ENCODE results near the gene MAGEF1. TPM values are rescaled to one million over a fixed set of nuclear protein-coding genes. Genes with fewer than 3 reads are reported as not detected.

Gene MAGEF1
- total and polyA plus RNA-seq, 2 experiments from 2014 or later, result 66.5 to 88.7 TPM

DNA sequence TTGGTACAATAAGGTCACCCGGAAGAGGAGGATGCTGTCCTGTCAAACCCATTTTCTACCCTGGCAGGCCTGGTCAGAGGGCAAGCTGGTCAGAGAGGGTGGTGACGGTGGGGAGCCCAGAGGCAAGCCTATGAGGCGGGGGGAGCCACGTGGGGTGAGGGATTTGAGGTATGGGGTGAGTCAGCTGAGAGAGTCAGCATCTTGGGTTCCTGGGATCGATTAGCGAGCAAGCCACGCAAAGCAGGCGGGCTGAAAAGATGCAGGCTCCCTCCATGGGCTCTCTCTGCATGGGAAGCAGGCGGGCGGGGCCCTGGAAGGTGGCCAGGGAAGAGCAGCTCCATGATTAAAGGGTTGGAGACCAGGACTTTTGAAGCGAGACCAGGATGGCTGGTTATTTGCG lies 48.1 kb downstream of the MAGEF1 start:
- Mint-ChIP-seq H3K36me3 (ENCODE audit: low read depth) (no peaks in the 10 kb centered on the region), H3K27ac (no peak overlapping the region), H3K27me3 (ENCODE audit: insufficient read depth, low read depth, poor library complexity) (peaks cover 18% of the 10 kb centered on the region), H3K4me1 (peaks cover 44% of the 10 kb centered on the region), H3K4me3 (no peak overlapping the region), H3K9me3 (no peaks in the 10 kb centered on the region)
- DNase-seq (ENCODE audit: low spot score) (no peak), ATAC-seq (no peak)
- Histone ChIP-seq H2AFZ (no peak overlapping the region), H3K27me3 (ENCODE audit: insufficient read depth) (no peaks in the 10 kb centered on the region), H3K27ac (ENCODE audit: low read depth) (no peak overlapping the region), H3K79me2 (replicated peaks; ENCODE audit: insufficient read depth) (no peaks in the 10 kb centered on the region), H3K36me3 (ENCODE audit: insufficient read depth) (no peaks in the 10 kb centered on the region), H3K4me1 (ENCODE audit: insufficient read depth) (peaks cover 13% of the 10 kb centered on the region), H3K4me2 (no peak overlapping the region), H3K9me2 (ENCODE audit: insufficient read depth) (no peaks in the 10 kb centered on the region), H3F3A (replicated peaks; ENCODE audit: low read depth) (no peaks in the 10 kb centered on the region), H4K20me1 (replicated peaks; ENCODE audit: insufficient read depth) (no peaks in the 10 kb centered on the region), H3K4me3 (no peak overlapping the region)
- TF ChIP-seq REST (IDR thresholded peaks at IDR 0.05; ENCODE audit: unreplicated experiment) (no peak), ZNF331 (CRISPR knock-in tag; IDR thresholded peaks at IDR 0.05; ENCODE audit: low read depth) (no peak), ZNF462 (CRISPR knock-in tag; IDR thresholded peaks at IDR 0.05) (no peak), STAT1 (IDR thresholded peaks at IDR 0.05; ENCODE audit: unreplicated experiment) (no peak), POLR2AphosphoS5 (IDR thresholded peaks at IDR 0.05; ENCODE audit: low read depth) (no peak), EZH2phosphoT487 (IDR thresholded peaks at IDR 0.05; ENCODE audit: unreplicated experiment) (no peak), NANOG (IDR thresholded peaks at IDR 0.05; ENCODE audit: borderline replicate concordance) (no peak), ETS1 (IDR thresholded peaks at IDR 0.05) (no peak), ZNF114 (CRISPR knock-in tag; IDR thresholded peaks at IDR 0.05) (no peak), CREB1 (CRISPR knock-in tag; IDR thresholded peaks at IDR 0.05; ENCODE audit: low read depth) (no peak), JUNB (IDR thresholded peaks at IDR 0.05; ENCODE audit: unreplicated experiment) (no peak), EZH2 (IDR thresholded peaks at IDR 0.05; ENCODE audit: low read depth, unreplicated experiment) (no peak)
- TF ChIP-seq, protein P1, sequence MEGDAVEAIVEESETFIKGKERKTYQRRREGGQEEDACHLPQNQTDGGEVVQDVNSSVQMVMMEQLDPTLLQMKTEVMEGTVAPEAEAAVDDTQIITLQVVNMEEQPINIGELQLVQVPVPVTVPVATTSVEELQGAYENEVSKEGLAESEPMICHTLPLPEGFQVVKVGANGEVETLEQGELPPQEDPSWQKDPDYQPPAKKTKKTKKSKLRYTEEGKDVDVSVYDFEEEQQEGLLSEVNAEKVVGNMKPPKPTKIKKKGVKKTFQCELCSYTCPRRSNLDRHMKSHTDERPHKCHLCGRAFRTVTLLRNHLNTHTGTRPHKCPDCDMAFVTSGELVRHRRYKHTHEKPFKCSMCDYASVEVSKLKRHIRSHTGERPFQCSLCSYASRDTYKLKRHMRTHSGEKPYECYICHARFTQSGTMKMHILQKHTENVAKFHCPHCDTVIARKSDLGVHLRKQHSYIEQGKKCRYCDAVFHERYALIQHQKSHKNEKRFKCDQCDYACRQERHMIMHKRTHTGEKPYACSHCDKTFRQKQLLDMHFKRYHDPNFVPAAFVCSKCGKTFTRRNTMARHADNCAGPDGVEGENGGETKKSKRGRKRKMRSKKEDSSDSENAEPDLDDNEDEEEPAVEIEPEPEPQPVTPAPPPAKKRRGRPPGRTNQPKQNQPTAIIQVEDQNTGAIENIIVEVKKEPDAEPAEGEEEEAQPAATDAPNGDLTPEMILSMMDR (conservative IDR thresholded peaks at IDR 0.05; ENCODE audit: low read depth in 2 of 2), result no peak
